Mucosa of stomach (tissue), 1 donor: ENCODE results near the gene CFL2.

Experiments used
- H3K27me3 ChIP-seq: one replicate; pipeline ENCODE4 v1.7.0; 2013; ENCODE audit warnings: mild to moderate bottlenecking, low read length; ENCODE audit not compliant: control insufficient read depth, insufficient read depth
- H3K36me3 ChIP-seq: one replicate; pipeline ENCODE4 v1.7.0; 2013; ENCODE audit warnings: low read length; ENCODE audit not compliant: control insufficient read depth, insufficient read depth
- H3K4me1 ChIP-seq: one replicate; pipeline ENCODE4 v1.7.0; 2013; ENCODE audit warnings: mild to moderate bottlenecking, low read length; ENCODE audit not compliant: control insufficient read depth, insufficient read depth
- H3K4me3 ChIP-seq: one replicate; pipeline ENCODE4 v1.7.0; 2013; ENCODE audit warnings: low read length
- H3K9ac ChIP-seq: one replicate; pipeline ENCODE4 v1.7.0; 2013; ENCODE audit warnings: mild to moderate bottlenecking, low read length, moderate library complexity
- H3K9me3 ChIP-seq: one replicate; pipeline ENCODE4 v1.7.0; 2013; ENCODE audit warnings: mild to moderate bottlenecking, low read length, moderate library complexity; ENCODE audit not compliant: control insufficient read depth
- donor health status: Pancreatic carcinoma.

The CFL2 gene

GRCh38 chr14:34723867-34724266, 9.5 kb upstream of the CFL2 start:
- Histone ChIP-seq H3K9me3 (no peaks in the 10 kb centered on the region), H3K4me3 (no peak overlapping the region), H3K4me1 (no peaks in the 10 kb centered on the region), H3K36me3 (no peaks in the 10 kb centered on the region), H3K9ac (no peak overlapping the region), H3K27me3 (no peaks in the 10 kb centered on the region)

GRCh38 chr14:34722723-34723545, 8.5 kb upstream of the CFL2 start:
- H3K4me3 ChIP-seq, result no peak overlapping the region
- no peaks in the 10 kb centered on the region for H3K27me3 ChIP-seq
- H3K9ac ChIP-seq, result no peak overlapping the region
- no peaks in the 10 kb centered on the region for H3K36me3 ChIP-seq
- H3K4me1 ChIP-seq, result no peaks in the 10 kb centered on the region
- no peaks in the 10 kb centered on the region for H3K9me3 ChIP-seq

GRCh38 chr14:34721129-34721528, 6.7 kb upstream of the CFL2 start:
- Histone ChIP-seq H3K9me3 (no peaks in the 10 kb centered on the region), H3K9ac (no peak overlapping the region), H3K36me3 (no peaks in the 10 kb centered on the region), H3K4me3 (no peak overlapping the region), H3K4me1 (no peaks in the 10 kb centered on the region), H3K27me3 (no peaks in the 10 kb centered on the region)

- Histone ChIP-seq H3K9me3 (no peaks in the 10 kb centered on the region), H3K27me3 (no peaks in the 10 kb centered on the region), H3K4me1 (peaks cover 7% of the 10 kb centered on the region), H3K4me3 (no peak overlapping the region), H3K36me3 (no peaks in the 10 kb centered on the region), H3K9ac (no peak overlapping the region)
These were observed 4.4 kb upstream of the CFL2 start for GRCh38 chr14:34718750-34719304.

GRCh38 chr14:34715127-34715863, 902 bp upstream of the CFL2 start:
- Histone ChIP-seq H3K27me3 (no peaks in the 10 kb centered on the region), H3K9me3 (no peaks in the 10 kb centered on the region), H3K4me3 (peak overlapping the region; percentile 25), H3K4me1 (peaks cover 7% of the 10 kb centered on the region), H3K9ac (peak overlapping the region; percentile 86), H3K36me3 (no peaks in the 10 kb centered on the region)

GRCh38 chr14:34713681-34714319, 593 bp downstream of the CFL2 start:
- H3K4me1 ChIP-seq, result peaks cover 7% of the 10 kb centered on the region
- H3K9ac ChIP-seq, result peak overlapping the region; percentile 86
- no peaks in the 10 kb centered on the region for H3K36me3 ChIP-seq
- H3K9me3 ChIP-seq, result no peaks in the 10 kb centered on the region
- H3K27me3 ChIP-seq, result no peaks in the 10 kb centered on the region
- H3K4me3 ChIP-seq, result peak overlapping the region; percentile 75

- Histone ChIP-seq H3K9me3 (no peaks in the 10 kb centered on the region), H3K36me3 (no peaks in the 10 kb centered on the region), H3K4me1 (peaks cover 7% of the 10 kb centered on the region), H3K27me3 (no peaks in the 10 kb centered on the region), H3K9ac (peak overlapping the region; percentile 86), H3K4me3 (peak overlapping the region; percentile 75)
These were observed 1.2 kb downstream of the CFL2 start for GRCh38 chr14:34713122-34713680.

GRCh38 chr14:34711796-34712712, 2.3 kb downstream of the CFL2 start:
- H3K4me3 ChIP-seq, result no peak overlapping the region
- H3K36me3 ChIP-seq, result no peaks in the 10 kb centered on the region
- H3K4me1 ChIP-seq, result peaks cover 7% of the 10 kb centered on the region
- H3K27me3 ChIP-seq, result no peaks in the 10 kb centered on the region
- H3K9me3 ChIP-seq, result no peaks in the 10 kb centered on the region
- H3K9ac ChIP-seq, result no peak overlapping the region

- Histone ChIP-seq H3K27me3 (no peaks in the 10 kb centered on the region), H3K9ac (no peak overlapping the region), H3K9me3 (no peaks in the 10 kb centered on the region), H3K4me3 (no peak overlapping the region), H3K4me1 (peaks cover 7% of the 10 kb centered on the region), H3K36me3 (no peaks in the 10 kb centered on the region)
These were observed 3.2 kb downstream of the CFL2 start for GRCh38 chr14:34711169-34711568.

GRCh38 chr14:34710744-34711143, 3.6 kb downstream of the CFL2 start:
- Histone ChIP-seq H3K36me3 (no peaks in the 10 kb centered on the region), H3K4me1 (peaks cover 7% of the 10 kb centered on the region), H3K4me3 (no peak overlapping the region), H3K9me3 (no peaks in the 10 kb centered on the region), H3K27me3 (no peaks in the 10 kb centered on the region), H3K9ac (no peak overlapping the region)

GRCh38 chr14:34710006-34710405, 4.4 kb downstream of the CFL2 start:
- Histone ChIP-seq H3K4me1 (peaks cover 3% of the 10 kb centered on the region), H3K4me3 (no peak overlapping the region), H3K27me3 (no peaks in the 10 kb centered on the region), H3K9me3 (no peaks in the 10 kb centered on the region), H3K9ac (no peak overlapping the region), H3K36me3 (no peaks in the 10 kb centered on the region)
